ENCODE measurements around the gene GRM7. TPM values are rescaled to one million over a fixed set of nuclear protein-coding genes. Genes with fewer than 3 reads are reported as not detected.

GRM7 gene
- total RNA-seq, 1 experiment from 2014 or later = 0.28 TPM

DNA sequence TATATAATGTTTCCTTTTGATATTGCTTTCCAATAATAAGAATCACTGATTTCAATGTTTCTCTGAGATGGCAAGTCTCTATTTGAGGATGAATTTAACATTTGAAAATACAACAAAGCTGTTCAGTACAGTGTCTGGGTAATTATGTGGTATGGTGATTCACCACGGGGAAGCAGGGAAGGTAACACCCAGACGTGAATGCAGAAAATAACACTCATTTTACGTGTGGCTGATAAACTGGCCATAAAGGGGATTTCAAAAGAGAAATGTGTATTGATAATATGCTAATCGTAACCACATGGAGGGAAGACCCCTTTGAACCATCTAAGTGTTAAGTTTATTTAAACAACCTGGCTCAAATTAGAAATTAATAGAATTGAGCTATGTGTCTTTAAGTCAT lies 344.6 kb downstream of the GRM7 start:
- Histone ChIP-seq H4K5ac (ENCODE audit: insufficient read length, low read depth, low read length) (no peak overlapping the region), H2BK5ac (ENCODE audit: insufficient read length, low read length) (no peak overlapping the region), H4K8ac (replicated peaks; ENCODE audit: insufficient read length, low read depth, low read length) (no peak overlapping the region), H3K23me2 (ENCODE audit: insufficient read length, low read depth, low read length, poor library complexity, severe bottlenecking) (no peaks in the 10 kb centered on the region), H2AFZ (ENCODE audit: low read length) (no peak overlapping the region), H2BK12ac (ENCODE audit: insufficient read length, low read depth, low read length) (no peak overlapping the region), H4K20me1 (ENCODE audit: control insufficient read depth, insufficient read depth, insufficient read length) (no peaks in the 10 kb centered on the region), H3K23ac (ENCODE audit: insufficient read length, low read depth, low read length) (no peak overlapping the region), H3K79me1 (ENCODE audit: insufficient read depth, low read depth, low read length, poor library complexity, severe bottlenecking) (no peaks in the 10 kb centered on the region), H2AK5ac (ENCODE audit: insufficient read length, low read length) (no peak overlapping the region), H3K4me2 (ENCODE audit: insufficient read depth, insufficient read length, low read length) (no peak overlapping the region), H3K27ac (ENCODE audit: insufficient read length, low read depth, low read length) (no peak overlapping the region), H3K9me3 (ENCODE audit: control insufficient read depth, low read depth, low read length) (no peaks in the 10 kb centered on the region), H3K14ac (ENCODE audit: insufficient read depth, low read length) (no peak overlapping the region), H3K79me2 (ENCODE audit: insufficient read depth, low read length) (no peaks in the 10 kb centered on the region), H3K9ac (ENCODE audit: extremely low read depth, insufficient read length, low read length) (no peak overlapping the region), H3K56ac (ENCODE audit: insufficient read length, low read depth, low read length) (no peak overlapping the region), H3T11ph (ENCODE audit: low read length) (no peak overlapping the region), H3K4me1 (ENCODE audit: insufficient read depth, low read length) (no peaks in the 10 kb centered on the region), H2BK15ac (ENCODE audit: low read depth, low read length) (no peak overlapping the region), H3K27me3 (ENCODE audit: insufficient read depth, low read length) (no peaks in the 10 kb centered on the region), H4K91ac (ENCODE audit: insufficient read length, low read depth, low read length) (no peak overlapping the region), H2BK20ac (ENCODE audit: low read depth, low read length, poor library complexity, severe bottlenecking) (no peak overlapping the region), H3K4ac (ENCODE audit: low read depth, low read length) (no peak overlapping the region), H3K18ac (ENCODE audit: insufficient read length, low read depth, low read length) (no peak overlapping the region), H2BK120ac (ENCODE audit: low read depth, low read length, poor library complexity, severe bottlenecking) (no peak overlapping the region)
- Mint-ChIP-seq H3K36me3 (ENCODE audit: insufficient read depth in 1 of 3, low read depth in 3 of 3) (no peaks in the 10 kb centered on the region), H3K9me3 (no peaks in the 10 kb centered on the region), H3K27me3 (ENCODE audit: low read depth) (no peaks in the 10 kb centered on the region), H3K4me3 (no peak overlapping the region), H3K27ac (no peak overlapping the region), H3K4me1 (peaks cover 10 to 11% of the 10 kb centered on the region in 2 experiments)
- DNase-seq = no peak
- TF ChIP-seq, protein P1, sequence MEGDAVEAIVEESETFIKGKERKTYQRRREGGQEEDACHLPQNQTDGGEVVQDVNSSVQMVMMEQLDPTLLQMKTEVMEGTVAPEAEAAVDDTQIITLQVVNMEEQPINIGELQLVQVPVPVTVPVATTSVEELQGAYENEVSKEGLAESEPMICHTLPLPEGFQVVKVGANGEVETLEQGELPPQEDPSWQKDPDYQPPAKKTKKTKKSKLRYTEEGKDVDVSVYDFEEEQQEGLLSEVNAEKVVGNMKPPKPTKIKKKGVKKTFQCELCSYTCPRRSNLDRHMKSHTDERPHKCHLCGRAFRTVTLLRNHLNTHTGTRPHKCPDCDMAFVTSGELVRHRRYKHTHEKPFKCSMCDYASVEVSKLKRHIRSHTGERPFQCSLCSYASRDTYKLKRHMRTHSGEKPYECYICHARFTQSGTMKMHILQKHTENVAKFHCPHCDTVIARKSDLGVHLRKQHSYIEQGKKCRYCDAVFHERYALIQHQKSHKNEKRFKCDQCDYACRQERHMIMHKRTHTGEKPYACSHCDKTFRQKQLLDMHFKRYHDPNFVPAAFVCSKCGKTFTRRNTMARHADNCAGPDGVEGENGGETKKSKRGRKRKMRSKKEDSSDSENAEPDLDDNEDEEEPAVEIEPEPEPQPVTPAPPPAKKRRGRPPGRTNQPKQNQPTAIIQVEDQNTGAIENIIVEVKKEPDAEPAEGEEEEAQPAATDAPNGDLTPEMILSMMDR (conservative IDR thresholded peaks at IDR 0.05) = no peak
- no CpG with 5 or more reads among the region's 4 CpGs for WGBS (ENCODE audit: extremely low coverage, insufficient read length, low lambda C conversion rate)
